Activated naive CD8-positive, alpha-beta T cell treated with anti-CD3 and anti-CD28 coated beads for 36 hours (primary cell): ENCODE measurements around the gene LRRFIP1. TPM values are rescaled to one million over a fixed set of nuclear protein-coding genes. Genes with fewer than 3 reads are reported as not detected.

ENCODE experiments used
- DNase-seq: peaks from one replicate; pipeline ENCODE4 v3.0.0; 2021
- H3K27ac Mint-ChIP-seq: one replicate; pipeline ENCODE4 v1.8.0; 2022; ENCODE audit warnings: mild to moderate bottlenecking, moderate library complexity, mixed read lengths
- H3K27me3 Mint-ChIP-seq: one replicate; pipeline ENCODE4 v1.8.0; 2022; ENCODE audit warnings: mild to moderate bottlenecking, mixed read lengths
- H3K36me3 Mint-ChIP-seq: one replicate; pipeline ENCODE4 v1.8.0; 2021; ENCODE audit warnings: mild to moderate bottlenecking, mixed read lengths
- H3K4me1 Mint-ChIP-seq: one replicate; pipeline ENCODE4 v1.8.0; 2021; ENCODE audit warnings: mixed read lengths
- H3K4me3 Mint-ChIP-seq: one replicate; pipeline ENCODE4 v1.8.0; 2022; ENCODE audit warnings: mild to moderate bottlenecking, moderate library complexity, mixed read lengths
- H3K9me3 Mint-ChIP-seq: one replicate; pipeline ENCODE4 v1.8.0; 2022; ENCODE audit warnings: mixed read lengths
- total RNA-seq, 2 experiments: library from RNA; stranded (reverse); gene quantifications; one replicate each; pipeline ENCODE4 v1.2.3, GENCODE V29; 2021

Gene LRRFIP1
- 100 to 1,000 TPM; 162 to 164 TPM for total RNA-seq

GRCh38 chr2:237627441-237628246, at the start of gene LRRFIP1:
Gene LRRFIP1, plus strand, starts transcription at chr2:237627587. Its CDS starts 58 bp downstream, at chr2:237627645.
- H3K4me1 Mint-ChIP-seq = peaks cover 27% of the 10 kb centered on the region
- H3K9me3 Mint-ChIP-seq = no peaks in the 10 kb centered on the region
- no peaks in the 10 kb centered on the region for H3K36me3 Mint-ChIP-seq
- DNase-seq = peak; percentile 35
- peak within 1 kb of the TSS; percentile 81 for H3K4me3 Mint-ChIP-seq
- H3K27me3 Mint-ChIP-seq = peaks cover 11% of the 10 kb centered on the region
- H3K27ac Mint-ChIP-seq = no peak within 1 kb of the TSS

DNA sequence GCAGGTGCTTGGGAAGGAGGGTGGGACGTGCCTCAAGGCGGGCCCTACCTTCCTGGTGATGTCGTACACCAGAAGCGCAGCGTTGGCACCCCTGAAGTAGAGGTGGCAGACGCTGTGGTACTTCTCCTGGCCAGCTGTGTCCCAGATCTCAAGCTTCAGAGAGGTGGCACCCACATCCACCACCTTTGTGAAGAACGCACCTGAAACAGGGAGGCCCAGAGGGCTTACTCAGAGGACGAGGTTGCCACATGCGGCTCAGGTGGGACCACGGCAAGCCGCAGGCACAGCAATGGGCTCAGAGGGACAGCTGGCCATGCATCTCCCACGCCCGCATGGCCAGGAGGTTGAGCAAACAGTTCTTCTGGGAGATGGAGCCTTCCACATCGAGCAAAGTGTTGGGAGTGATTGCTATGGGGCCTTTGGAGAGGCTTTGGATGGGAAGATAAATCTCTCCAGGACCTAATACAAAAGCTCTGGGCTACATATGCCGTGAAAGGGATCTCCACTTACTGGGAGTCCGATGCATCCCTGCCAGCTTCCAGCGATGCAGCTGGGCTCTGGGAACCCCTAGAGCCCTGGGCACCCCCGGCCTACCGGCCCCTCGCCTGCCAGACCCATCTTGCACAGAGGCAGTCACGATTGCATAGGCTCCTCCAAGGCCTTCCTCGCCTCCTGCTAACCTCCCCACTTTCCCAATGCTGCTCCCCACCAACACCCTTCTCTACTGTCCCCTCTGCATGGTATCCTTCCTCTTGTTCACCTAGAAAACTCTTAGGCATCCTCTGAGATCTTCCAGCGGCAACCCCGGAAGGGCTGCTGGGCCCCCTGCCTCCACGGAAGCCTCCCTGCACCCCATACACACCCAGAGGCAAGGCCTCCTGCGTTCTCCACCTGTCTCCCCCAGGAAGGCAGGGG, 49.2 kb upstream of the LRRFIP1 start:
- DNase-seq = no peak
- no peaks in the 10 kb centered on the region for H3K36me3 Mint-ChIP-seq
- no peaks in the 10 kb centered on the region for H3K9me3 Mint-ChIP-seq
- no peaks in the 10 kb centered on the region for H3K27me3 Mint-ChIP-seq
- H3K4me1 Mint-ChIP-seq = peaks cover 4% of the 10 kb centered on the region
- no peak overlapping the region for H3K27ac Mint-ChIP-seq
- H3K4me3 Mint-ChIP-seq = no peak overlapping the region

DNA sequence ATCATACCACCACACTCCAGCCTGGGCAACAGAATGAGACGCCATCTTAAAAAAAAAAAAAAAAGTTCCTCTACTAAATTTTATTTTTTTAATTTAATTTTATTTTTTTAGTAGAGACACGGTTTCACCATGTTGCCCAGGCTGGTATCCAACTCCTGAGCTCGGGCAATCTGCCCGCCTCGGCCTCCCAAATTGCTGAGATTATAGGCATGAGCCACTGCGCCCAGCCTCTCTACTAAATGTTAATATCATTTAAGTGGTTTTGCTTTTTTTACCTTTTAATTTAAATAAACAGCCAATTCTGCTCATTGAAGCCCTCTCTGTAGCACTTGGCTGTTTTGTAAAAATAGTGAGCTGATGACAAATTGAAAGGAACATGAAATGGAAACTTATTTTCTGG, 46.1 kb upstream of the LRRFIP1 start:
- no peaks in the 10 kb centered on the region for H3K27me3 Mint-ChIP-seq
- no peak for DNase-seq
- no peaks in the 10 kb centered on the region for H3K9me3 Mint-ChIP-seq
- H3K27ac Mint-ChIP-seq = peak overlapping the region; percentile 79
- H3K4me1 Mint-ChIP-seq = peaks cover 4% of the 10 kb centered on the region
- no peaks in the 10 kb centered on the region for H3K36me3 Mint-ChIP-seq
- no peak overlapping the region for H3K4me3 Mint-ChIP-seq

DNA sequence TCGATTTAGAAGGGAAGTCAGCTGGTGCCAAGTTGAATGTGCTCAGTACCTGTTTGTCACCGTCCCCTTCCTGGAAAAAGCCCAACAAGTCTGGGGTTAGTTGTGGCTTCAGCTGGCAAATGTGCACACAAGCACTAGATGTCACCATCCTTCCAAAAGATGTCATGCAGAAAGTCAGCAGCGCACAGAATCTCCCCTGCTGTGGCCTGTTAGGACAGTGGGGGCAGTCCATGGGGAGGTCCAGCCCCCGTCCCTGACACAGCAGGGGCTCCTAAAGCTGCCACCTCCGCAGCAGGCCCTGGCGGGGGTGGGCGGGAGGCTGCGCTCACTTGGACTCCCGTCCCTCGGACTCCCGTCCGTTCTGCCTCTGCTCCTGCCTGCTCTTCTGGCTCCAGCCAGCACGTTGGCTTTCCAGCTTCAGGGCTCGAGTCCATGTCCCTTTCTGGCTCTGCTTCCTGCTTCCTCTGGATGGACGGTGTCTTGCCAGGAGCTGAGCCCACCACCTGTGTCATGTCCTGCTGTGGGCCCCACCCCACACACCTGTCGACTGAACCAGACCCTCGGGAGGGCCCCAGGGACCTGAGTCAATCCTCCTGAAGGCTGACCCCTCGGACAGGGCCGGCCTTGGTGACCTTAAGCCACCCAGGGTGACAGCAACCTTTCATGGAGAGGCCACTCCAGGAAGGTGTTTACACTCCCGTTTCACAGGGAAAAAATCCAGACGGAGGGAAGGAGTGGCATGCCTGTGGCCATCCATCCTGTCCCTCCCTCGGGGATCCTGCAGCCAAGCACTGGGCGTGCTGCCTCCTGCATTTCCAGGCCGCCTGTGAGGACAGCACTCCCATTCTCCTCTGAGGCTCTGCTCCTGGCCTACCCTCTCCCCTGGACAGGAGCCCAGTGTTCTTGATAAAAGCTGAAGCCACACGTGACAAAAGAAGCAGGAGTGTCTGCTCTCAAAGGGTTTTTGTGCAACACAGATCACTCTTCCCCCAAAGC, 45.3 kb upstream of the LRRFIP1 start:
- peak; percentile 70 for DNase-seq
- Mint-ChIP-seq H3K4me1 (peaks cover 4% of the 10 kb centered on the region), H3K27me3 (no peaks in the 10 kb centered on the region), H3K27ac (peak overlapping the region; percentile 79), H3K9me3 (no peaks in the 10 kb centered on the region), H3K4me3 (no peak overlapping the region), H3K36me3 (no peaks in the 10 kb centered on the region)

- Mint-ChIP-seq H3K36me3 (no peaks in the 10 kb centered on the region), H3K27ac (no peak overlapping the region), H3K4me3 (no peak overlapping the region), H3K4me1 (peaks cover 4% of the 10 kb centered on the region), H3K9me3 (no peaks in the 10 kb centered on the region), H3K27me3 (no peaks in the 10 kb centered on the region)
- DNase-seq = no peak
These were observed 43.7 kb upstream of the LRRFIP1 start for GRCh38 chr2:237583385-237584295.

DNA sequence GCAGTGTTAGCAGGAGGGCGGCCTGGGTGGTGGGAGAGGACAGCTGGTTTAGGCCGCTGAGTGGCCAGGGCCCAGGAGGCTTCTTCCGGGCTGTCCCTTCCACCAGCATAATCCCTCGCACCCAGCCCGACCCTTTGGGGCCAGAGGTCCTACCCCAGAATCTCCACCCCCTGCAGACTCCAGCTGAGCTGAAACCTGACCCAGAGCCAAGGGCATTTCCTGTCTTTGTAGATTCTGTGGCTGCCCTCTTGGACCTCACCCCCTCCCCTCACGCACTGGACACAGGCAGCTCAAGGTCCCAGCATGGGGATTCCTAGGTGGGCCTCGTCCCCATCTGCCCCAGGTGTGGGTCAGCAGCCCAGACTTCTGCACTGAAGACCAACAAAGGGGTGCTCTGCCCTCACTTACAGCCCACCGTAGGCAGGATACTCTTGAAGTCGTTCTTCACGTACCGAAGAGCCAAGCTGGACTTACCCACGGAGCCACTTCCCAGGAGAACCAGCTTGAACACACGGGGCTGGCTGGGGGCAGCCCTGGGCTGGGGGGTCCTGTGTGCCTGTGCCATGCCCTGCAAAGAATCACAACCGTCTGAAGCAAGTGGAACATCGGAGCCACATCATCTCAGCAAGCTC, 41.7 kb upstream of the LRRFIP1 start:
- Mint-ChIP-seq H3K27ac (no peak overlapping the region), H3K9me3 (no peaks in the 10 kb centered on the region), H3K4me3 (no peak overlapping the region), H3K36me3 (no peaks in the 10 kb centered on the region), H3K27me3 (no peaks in the 10 kb centered on the region), H3K4me1 (peaks cover 6% of the 10 kb centered on the region)
- DNase-seq = no peak

DNA sequence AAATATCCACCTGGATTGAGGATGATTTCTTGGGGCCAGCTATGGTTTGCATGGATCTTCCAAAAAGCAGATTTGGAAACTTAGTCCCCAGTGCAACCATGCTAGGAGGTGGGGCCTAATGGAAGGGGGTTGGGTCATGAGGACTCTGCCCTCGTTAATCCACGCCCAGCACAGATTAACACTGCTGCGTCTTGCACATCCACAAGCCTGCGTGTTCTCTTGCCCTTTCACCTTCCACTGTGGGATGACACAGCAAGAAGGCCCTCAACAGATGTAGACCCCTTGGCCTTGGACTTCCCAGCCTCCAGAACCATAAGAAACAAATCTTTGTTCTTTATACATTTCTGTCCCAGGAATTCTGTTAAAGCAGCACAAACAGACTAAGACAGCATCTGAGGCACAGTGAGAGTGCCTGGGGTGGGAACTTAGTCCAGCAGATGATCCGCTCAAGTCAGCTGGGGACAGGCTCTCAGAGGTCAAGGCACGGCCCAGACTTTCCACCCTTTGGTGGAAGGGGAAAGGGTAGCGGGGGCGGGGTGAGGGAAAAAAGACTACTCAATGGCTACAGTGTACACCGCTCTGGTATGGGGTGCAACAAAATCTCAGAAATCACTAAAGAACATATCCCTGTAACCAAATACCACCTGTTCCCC, 39.2 kb upstream of the LRRFIP1 start:
- no peak overlapping the region for H3K4me3 Mint-ChIP-seq
- no peaks in the 10 kb centered on the region for H3K9me3 Mint-ChIP-seq
- no peak for DNase-seq
- H3K4me1 Mint-ChIP-seq = peaks cover 11% of the 10 kb centered on the region
- H3K27me3 Mint-ChIP-seq = no peaks in the 10 kb centered on the region
- H3K27ac Mint-ChIP-seq = no peak overlapping the region
- H3K36me3 Mint-ChIP-seq = no peaks in the 10 kb centered on the region

DNA sequence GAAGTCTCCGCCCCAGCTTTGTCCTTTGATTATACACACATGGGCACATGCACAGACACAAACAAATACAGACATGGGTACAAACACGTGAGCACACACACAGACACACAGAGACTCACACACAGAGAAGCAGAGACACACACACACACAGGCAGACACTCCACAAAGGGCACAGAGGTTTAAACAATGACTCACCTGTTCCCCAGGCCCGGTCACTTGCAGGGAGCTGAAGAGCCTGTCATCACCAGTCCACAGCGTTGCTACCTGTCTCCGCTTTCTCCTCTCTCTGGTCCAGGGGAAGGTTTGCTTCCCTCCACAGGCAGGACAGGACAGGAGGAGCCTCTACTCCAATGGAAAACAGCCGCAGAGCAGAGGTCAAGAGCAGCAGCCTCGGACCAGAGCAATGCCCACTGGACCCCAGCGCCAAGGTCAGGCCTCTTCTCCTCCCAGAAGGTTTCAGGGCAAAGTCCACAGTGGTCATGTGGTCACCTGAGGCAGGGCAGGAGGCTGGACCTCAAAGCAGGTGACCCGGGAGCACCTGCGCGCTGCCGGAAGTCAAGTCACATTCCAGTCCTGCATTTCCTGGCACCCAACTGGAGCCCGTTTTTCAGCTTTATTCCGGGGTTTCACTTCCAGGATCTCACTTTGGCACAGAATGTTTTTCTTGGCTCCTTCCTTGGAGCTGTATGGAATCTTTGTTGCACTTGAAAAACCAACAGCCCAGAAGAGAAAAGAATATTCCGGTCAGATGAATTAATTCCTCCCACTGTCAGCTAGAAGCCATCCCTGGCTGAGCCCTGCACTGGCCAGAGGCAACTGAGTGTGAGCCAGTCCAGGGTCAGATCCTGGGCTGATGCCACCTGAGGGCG, 36.9 kb upstream of the LRRFIP1 start, which contains the start of gene RAB17:
TSS of gene RAB17 (minus strand) at position 463 of the 869 bp plus-strand sequence. CDS start 4,580 bp downstream, outside the sequence.
- H3K27ac Mint-ChIP-seq = peak within 1 kb of the TSS; percentile 8
- DNase-seq = no peak
- no peaks in the 10 kb centered on the region for H3K27me3 Mint-ChIP-seq
- no peak within 1 kb of the TSS for H3K4me3 Mint-ChIP-seq
- peaks cover 11% of the 10 kb centered on the region for H3K4me1 Mint-ChIP-seq
- H3K9me3 Mint-ChIP-seq = no peaks in the 10 kb centered on the region
- H3K36me3 Mint-ChIP-seq = no peaks in the 10 kb centered on the region

GRCh38 chr2:237591141-237591881, 36.1 kb upstream of the LRRFIP1 start:
- H3K27ac Mint-ChIP-seq = peak overlapping the region; percentile 8

GRCh38 chr2:237592425-237592980, 34.9 kb upstream of the LRRFIP1 start:
- H3K27ac Mint-ChIP-seq = no peak overlapping the region
- no peak for DNase-seq
- H3K27me3 Mint-ChIP-seq = no peaks in the 10 kb centered on the region
- no peaks in the 10 kb centered on the region for H3K9me3 Mint-ChIP-seq
- H3K4me1 Mint-ChIP-seq = peaks cover 11% of the 10 kb centered on the region
- H3K36me3 Mint-ChIP-seq = no peaks in the 10 kb centered on the region
- H3K4me3 Mint-ChIP-seq = no peak overlapping the region

More at GRCh38 chr2:237591141-237591881, 36.1 kb upstream of the LRRFIP1 start:
- Mint-ChIP-seq H3K27me3 (no peaks in the 10 kb centered on the region), H3K4me1 (peaks cover 11% of the 10 kb centered on the region), H3K36me3 (no peaks in the 10 kb centered on the region), H3K9me3 (no peaks in the 10 kb centered on the region), H3K4me3 (no peak overlapping the region)
- DNase-seq = no peak

- no peak overlapping the region for H3K27ac Mint-ChIP-seq
- H3K36me3 Mint-ChIP-seq = no peaks in the 10 kb centered on the region
- H3K27me3 Mint-ChIP-seq = no peaks in the 10 kb centered on the region
- DNase-seq = no peak
- H3K9me3 Mint-ChIP-seq = no peaks in the 10 kb centered on the region
- peaks cover 11% of the 10 kb centered on the region for H3K4me1 Mint-ChIP-seq
- H3K4me3 Mint-ChIP-seq = no peak overlapping the region
These were observed 34.4 kb upstream of the LRRFIP1 start for GRCh38 chr2:237593036-237593435.
